Measurements from ENCODE around the gene NEURL1.

DNA sequence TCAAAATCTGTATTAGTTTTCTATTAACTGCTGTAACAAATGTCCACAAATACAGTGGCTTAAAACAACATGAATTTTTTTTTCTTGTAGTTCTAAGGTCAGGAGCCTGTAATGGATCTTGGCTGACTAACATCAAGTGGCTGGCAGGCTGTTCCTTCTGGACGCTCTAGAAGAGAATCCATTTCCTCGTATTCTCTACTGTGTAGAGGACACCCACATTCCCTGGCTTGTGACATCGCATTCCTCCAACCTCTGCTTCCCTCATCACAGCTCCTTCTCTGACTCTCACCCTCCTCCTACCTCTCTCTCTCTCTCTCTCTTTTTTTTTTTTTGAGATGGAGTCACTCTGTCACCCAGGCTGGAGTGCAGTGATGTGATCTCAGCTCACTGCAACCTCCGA lies 30.0 kb upstream of the NEURL1 start:
- TF ChIP-seq CTCF (IDR thresholded peaks at IDR 0.05; ENCODE audit: low read depth, low read length), result no peak
- TF ChIP-seq POLR2A (IDR thresholded peaks at IDR 0.05; ENCODE audit: extremely low read depth, insufficient read length), result no peak
- TF ChIP-seq, protein P1, sequence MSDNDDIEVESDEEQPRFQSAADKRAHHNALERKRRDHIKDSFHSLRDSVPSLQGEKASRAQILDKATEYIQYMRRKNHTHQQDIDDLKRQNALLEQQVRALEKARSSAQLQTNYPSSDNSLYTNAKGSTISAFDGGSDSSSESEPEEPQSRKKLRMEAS (IDR thresholded peaks at IDR 0.05; ENCODE audit: low read depth, low read length), result no peak
- TF ChIP-seq MYC (IDR thresholded peaks at IDR 0.05; ENCODE audit: low read depth, low read length), result no peak

Data from NB4 (cell line).